SK-N-SH (cell line): ENCODE results near the gene SHANK1. TPM values are rescaled to one million over a fixed set of nuclear protein-coding genes. Genes with fewer than 3 reads are reported as not detected.

Experiments
- CTCF ChIA-PET: fragments of 300-600, 350-600 bp; formaldehyde crosslinking; extraction: SDS; loops from one replicate; lab custom pipeline; 2021; lab: Yijun Ruan, JAX
- POLR2A ChIA-PET: fragments of 350-600 bp; sonication (Branson Sonifier 250); formaldehyde crosslinking; extraction: SDS; loops from one replicate; lab custom pipeline; 2020; ENCODE audit warnings: antibody characterized with exemption, inconsistent platforms; lab: Yijun Ruan, JAX
- DNase-seq: peaks from one replicate; pipeline ENCODE4 v3.0.0; 2012
- H2AFZ ChIP-seq: fragments of 200-600 bp; sonication (generic); 2 replicates; pipeline ENCODE4 v1.8.1; 2016; ENCODE audit warnings: antibody characterized with exemption, mild to moderate bottlenecking, low read depth
- H3F3A ChIP-seq: fragments of 200-600 bp; sonication (generic); replicated peaks from 2 replicates; pipeline ENCODE3; 2016; ENCODE audit warnings: antibody characterized with exemption, mild to moderate bottlenecking; ENCODE audit not compliant: insufficient read depth
- H3K27ac ChIP-seq, 2 experiments: fragments of 200-500 bp in 1 of 2; fragments of 200-600 bp in 1 of 2; sonication (Bioruptor generic) in 1 of 2; sonication (generic), shearing (Covaris generic) in 1 of 2; 2 replicates each; pipeline versions ENCODE4 v1.5.1 to v1.6.1; 2014 to 2016; ENCODE audit warnings: low read depth in 2 of 2, inconsistent platforms in 1 of 2, low read length in 1 of 2, mild to moderate bottlenecking in 1 of 2, mixed read lengths in 1 of 2
- H3K27me3 ChIP-seq: fragments of 200-600 bp; sonication (generic), shearing (Covaris generic); 2 replicates; pipeline ENCODE4 v1.6.1; 2016; ENCODE audit warnings: mixed run types; ENCODE audit not compliant: insufficient read depth
- H3K36me3 ChIP-seq, 2 experiments: fragments of 200-500 bp in 1 of 2; fragments of 200-600 bp in 1 of 2; sonication (Bioruptor generic) in 1 of 2; sonication (generic) in 1 of 2; replicated peaks in 1 of 2; 2 replicates each; pipeline versions ENCODE3 to v1.5.1; 2014 to 2016; ENCODE audit warnings: low read length in 1 of 2, mild to moderate bottlenecking in 1 of 2; ENCODE audit not compliant: insufficient read depth in 2 of 2, control insufficient read depth in 1 of 2
- H3K4me1 ChIP-seq, 2 experiments: fragments of 200-500 bp in 1 of 2; fragments of 200-600 bp in 1 of 2; sonication (Bioruptor generic) in 1 of 2; sonication (generic), shearing (Covaris generic) in 1 of 2; 2 replicates each; pipeline versions ENCODE4 v1.5.1 to v1.6.1; 2014 to 2016; ENCODE audit warnings: low read depth in 1 of 2, low read length in 1 of 2, mixed run types in 1 of 2; ENCODE audit not compliant: insufficient read depth in 2 of 2, control insufficient read depth in 1 of 2
- H3K4me2 ChIP-seq: fragments of 200-600 bp; sonication (generic), shearing (Covaris generic); 2 replicates; pipeline ENCODE4 v1.6.1; 2017; ENCODE audit warnings: mixed run types
- H3K4me3 ChIP-seq, 2 experiments: fragments of 200-500 bp in 1 of 2; fragments of 200-600 bp in 1 of 2; sonication (Bioruptor generic) in 1 of 2; sonication (generic), shearing (Covaris generic) in 1 of 2; 2 replicates each; pipeline versions ENCODE4 v1.5.1 to v1.8.1; 2014 to 2016; ENCODE audit warnings: low read depth in 2 of 2, inconsistent platforms in 1 of 2, low read length in 1 of 2, mild to moderate bottlenecking in 1 of 2, mixed read lengths in 1 of 2, moderate library complexity in 1 of 2
- H3K79me2 ChIP-seq: fragments of 200-600 bp; sonication (generic); 2 replicates; pipeline ENCODE4 v1.8.1; 2017; ENCODE audit warnings: mild to moderate bottlenecking; ENCODE audit not compliant: insufficient read depth
- H3K9ac ChIP-seq: fragments of 200-600 bp; sonication (generic); 2 replicates; pipeline ENCODE4 v1.6.1; 2017; ENCODE audit warnings: mixed run types
- H3K9me2 ChIP-seq: fragments of 200-600 bp; sonication (generic); 2 replicates; pipeline ENCODE4 v1.6.1; 2017; ENCODE audit warnings: mixed run types
- H3K9me3 ChIP-seq: fragments of 200-600 bp; sonication (generic); 2 replicates; pipeline ENCODE4 v1.6.1; 2017; ENCODE audit warnings: mixed run types, mild to moderate bottlenecking, moderate library complexity
- H4K20me1 ChIP-seq: fragments of 200-600 bp; sonication (generic); 2 replicates; pipeline ENCODE4 v1.6.1; 2017; ENCODE audit warnings: mild to moderate bottlenecking, mixed run types; ENCODE audit not compliant: insufficient read depth
- EZH2phosphoT487 ChIP-seq: fragments of 200-600 bp; sonication (generic); IDR thresholded peaks from 2 replicates; pipeline ENCODE4 v1.6.1; 2017; ENCODE audit warnings: low read depth, mixed run types, mild to moderate bottlenecking, antibody characterized with exemption, moderate library complexity, borderline replicate concordance
- FOSL2 ChIP-seq: IDR thresholded peaks from 2 replicates; pipeline ENCODE4 v1.4.0; 2012; ENCODE audit warnings: low read depth, mild to moderate bottlenecking, moderate library complexity, borderline replicate concordance
- FOXJ3 ChIP-seq: sonication (generic); formaldehyde crosslinking; IDR thresholded peaks from 2 replicates; pipeline ENCODE4 v1.5.1; 2020; ENCODE audit warnings: mild to moderate bottlenecking, missing genetic modification reagents
- FOXM1 ChIP-seq: IDR thresholded peaks from 2 replicates; pipeline ENCODE4 v1.4.0; 2012; ENCODE audit warnings: low read depth, mild to moderate bottlenecking
- GABPA ChIP-seq: IDR thresholded peaks from 2 replicates; pipeline ENCODE4 v1.4.0; 2012; ENCODE audit warnings: low read depth, mild to moderate bottlenecking
- RAD21 ChIP-seq: IDR thresholded peaks from 2 replicates; pipeline ENCODE4 v1.6.1; 2012; ENCODE audit warnings: mild to moderate bottlenecking, low read length
- RXRA ChIP-seq: IDR thresholded peaks from 2 replicates; pipeline ENCODE4 v1.4.0; 2012; ENCODE audit warnings: low read depth, mild to moderate bottlenecking, borderline replicate concordance
- SMC3 ChIP-seq: IDR thresholded peaks from 2 replicates; pipeline ENCODE4 v1.6.1; 2012; ENCODE audit warnings: low read depth, low read length, improper control_type of control experiment
- YY1 ChIP-seq: IDR thresholded peaks from 2 replicates; pipeline ENCODE4 v1.4.0; 2012; ENCODE audit warnings: low read depth, mild to moderate bottlenecking
- WGBS: methylation state at CpG from one replicate; pipeline ENCODE4 v1.1.6; 2017; ENCODE audit warnings: low lambda C conversion rate; 5-methylcytosine and 5-hydroxymethylcytosine counted together
- polyA plus RNA-seq, 3 experiments: library from polyadenylated mRNA; depleted of rRNA; stranded (reverse); fragments of >200 nt; gene quantifications; 2 replicates each; pipeline ENCODE4 v1.2.3, GENCODE V29; 2012
- TF ChIP-seq, protein P1 (sequence below): fragments of 150-350 bp; IDR thresholded peaks from 2 replicates; pipeline ENCODE4 v1.6.1; 2017; ENCODE audit warnings: antibody characterized with exemption, low read length, low read depth, borderline replicate concordance
- TF ChIP-seq, protein P2 (sequence below): fragments of 150-350 bp; IDR thresholded peaks from 2 replicates; pipeline ENCODE4 v1.6.1; 2016; ENCODE audit warnings: mild to moderate bottlenecking, low read depth, low read length
- TF ChIP-seq, protein P3 (sequence below): IDR thresholded peaks from 2 replicates; pipeline ENCODE4 v1.4.0; 2012; ENCODE audit warnings: low read depth, borderline replicate concordance

SHANK1 gene
- polyA plus RNA-seq, 1 of the 3 experiments (the other 2 are of a cell fraction) = 0.28 TPM

DNA sequence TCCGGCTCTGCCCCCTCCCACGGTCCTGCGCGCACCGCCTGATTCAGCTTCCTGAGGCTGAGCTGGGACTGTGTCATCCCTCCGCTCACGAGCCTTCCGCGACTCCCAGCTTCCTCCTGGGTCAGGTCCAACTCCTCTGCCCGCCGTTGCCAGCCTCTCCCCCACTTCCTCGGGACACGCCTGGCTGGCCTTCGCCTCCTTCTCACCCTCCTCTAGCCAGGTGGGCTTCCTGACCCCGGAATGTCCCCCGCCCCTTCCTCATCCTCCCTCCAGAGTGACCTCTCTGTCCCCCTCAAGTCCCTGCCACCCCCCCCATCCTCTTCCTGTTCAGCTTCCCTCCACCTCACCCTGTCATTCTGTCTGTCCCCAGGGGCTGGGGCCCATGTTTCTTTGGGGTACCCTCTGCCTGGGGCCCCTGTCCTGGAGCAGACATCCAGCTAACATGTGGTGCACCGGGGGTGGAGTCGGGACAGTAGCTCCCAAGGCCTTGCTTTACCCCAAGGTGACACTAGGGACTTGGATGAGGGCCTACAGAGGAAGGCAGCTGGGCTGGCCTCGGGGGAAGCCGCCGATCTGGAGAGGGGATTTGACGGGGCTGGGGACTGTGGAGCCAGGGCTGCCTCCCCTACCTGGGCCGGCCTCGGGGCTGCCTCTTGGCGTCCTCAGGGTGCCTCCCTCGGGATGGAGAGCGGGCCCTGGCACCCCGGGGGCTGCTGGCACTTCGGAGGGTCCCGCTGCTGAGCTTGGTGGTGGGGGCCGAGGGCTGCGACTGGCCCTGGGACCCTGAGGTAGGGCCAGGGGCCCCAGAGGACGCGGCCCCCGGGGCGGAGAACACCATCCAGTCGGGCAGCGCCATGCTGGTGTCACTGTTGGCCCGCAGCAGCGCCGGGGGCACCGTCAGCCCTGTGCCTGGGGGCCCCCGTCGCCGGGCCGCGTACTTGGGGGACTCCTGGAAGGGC is 16.5 kb downstream of the SHANK1 start:
- Histone ChIP-seq H3K79me2 (no peaks in the 10 kb centered on the region), H3K36me3 (no peaks in the 10 kb centered on the region), H3K9me3 (no peaks in the 10 kb centered on the region), H3K9ac (no peak overlapping the region), H3F3A (no peaks in the 10 kb centered on the region), H3K4me3 (no peak overlapping the region), H3K27me3 (no peaks in the 10 kb centered on the region), H3K4me1 (no peaks in the 10 kb centered on the region), H3K9me2 (no peaks in the 10 kb centered on the region), H3K4me2 (no peak overlapping the region), H2AFZ (no peak overlapping the region), H3K27ac (no peak overlapping the region), H4K20me1 (no peaks in the 10 kb centered on the region)
- ChIA-PET POLR2A (interaction anchor here (0.9 kb wide), 1 partner anchor 10 kb away, joined by 3 read pairs; no protein-coding TSS in a partner anchor), CTCF (interaction anchor here (1.0 to 4.5 kb wide), 6 partner anchors 10 to 219 kb away, joined by 3 to 87 read pairs (median 8); partner anchors contain the start of gene CLEC11A)
- no peak for DNase-seq
- WGBS = 46% methylated on average over 25 of the region's 47 CpGs
- TF ChIP-seq EZH2phosphoT487 = no peak
- TF ChIP-seq, protein P1, sequence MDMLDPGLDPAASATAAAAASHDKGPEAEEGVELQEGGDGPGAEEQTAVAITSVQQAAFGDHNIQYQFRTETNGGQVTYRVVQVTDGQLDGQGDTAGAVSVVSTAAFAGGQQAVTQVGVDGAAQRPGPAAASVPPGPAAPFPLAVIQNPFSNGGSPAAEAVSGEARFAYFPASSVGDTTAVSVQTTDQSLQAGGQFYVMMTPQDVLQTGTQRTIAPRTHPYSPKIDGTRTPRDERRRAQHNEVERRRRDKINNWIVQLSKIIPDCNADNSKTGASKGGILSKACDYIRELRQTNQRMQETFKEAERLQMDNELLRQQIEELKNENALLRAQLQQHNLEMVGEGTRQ = no peak
- no peak for TF ChIP-seq SMC3
- no peak for TF ChIP-seq FOXJ3
- no peak for TF ChIP-seq GABPA
- TF ChIP-seq FOXM1 = no peak
- TF ChIP-seq RAD21 = no peak
- TF ChIP-seq YY1 = no peak
- TF ChIP-seq, protein P2, sequence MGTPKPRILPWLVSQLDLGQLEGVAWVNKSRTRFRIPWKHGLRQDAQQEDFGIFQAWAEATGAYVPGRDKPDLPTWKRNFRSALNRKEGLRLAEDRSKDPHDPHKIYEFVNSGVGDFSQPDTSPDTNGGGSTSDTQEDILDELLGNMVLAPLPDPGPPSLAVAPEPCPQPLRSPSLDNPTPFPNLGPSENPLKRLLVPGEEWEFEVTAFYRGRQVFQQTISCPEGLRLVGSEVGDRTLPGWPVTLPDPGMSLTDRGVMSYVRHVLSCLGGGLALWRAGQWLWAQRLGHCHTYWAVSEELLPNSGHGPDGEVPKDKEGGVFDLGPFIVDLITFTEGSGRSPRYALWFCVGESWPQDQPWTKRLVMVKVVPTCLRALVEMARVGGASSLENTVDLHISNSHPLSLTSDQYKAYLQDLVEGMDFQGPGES = no peak
- TF ChIP-seq FOSL2 = no peak
- no peak for TF ChIP-seq RXRA
- TF ChIP-seq, protein P3, sequence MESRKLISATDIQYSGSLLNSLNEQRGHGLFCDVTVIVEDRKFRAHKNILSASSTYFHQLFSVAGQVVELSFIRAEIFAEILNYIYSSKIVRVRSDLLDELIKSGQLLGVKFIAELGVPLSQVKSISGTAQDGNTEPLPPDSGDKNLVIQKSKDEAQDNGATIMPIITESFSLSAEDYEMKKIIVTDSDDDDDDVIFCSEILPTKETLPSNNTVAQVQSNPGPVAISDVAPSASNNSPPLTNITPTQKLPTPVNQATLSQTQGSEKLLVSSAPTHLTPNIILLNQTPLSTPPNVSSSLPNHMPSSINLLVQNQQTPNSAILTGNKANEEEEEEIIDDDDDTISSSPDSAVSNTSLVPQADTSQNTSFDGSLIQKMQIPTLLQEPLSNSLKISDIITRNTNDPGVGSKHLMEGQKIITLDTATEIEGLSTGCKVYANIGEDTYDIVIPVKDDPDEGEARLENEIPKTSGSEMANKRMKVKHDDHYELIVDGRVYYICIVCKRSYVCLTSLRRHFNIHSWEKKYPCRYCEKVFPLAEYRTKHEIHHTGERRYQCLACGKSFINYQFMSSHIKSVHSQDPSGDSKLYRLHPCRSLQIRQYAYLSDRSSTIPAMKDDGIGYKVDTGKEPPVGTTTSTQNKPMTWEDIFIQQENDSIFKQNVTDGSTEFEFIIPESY = no peak
